Activated T-helper 1 cell treated with anti-CD3 and anti-CD28 coated beads, Interleukin-12 subunit alpha, Interleukin-12 subunit beta, Interleukin-2, Interleukin-4 antibody, amounts not matched to agents 30 ng/mL and 10 ng/mL and 1 ng/mL, durations not matched to agents 14 hours and 24 hours and 36 hours (primary cell): ENCODE data around the gene ULBP1. TPM values are rescaled to one million over a fixed set of nuclear protein-coding genes. Genes with fewer than 3 reads are reported as not detected.
"Not testable (repeated sequence)": the region's sequence is repeated elsewhere in the genome, so short reads cannot be mapped to it uniquely, and the experiment has no call there.

ENCODE experiments used
- DNase-seq: peaks from one replicate; pipeline ENCODE4 v3.0.0; 2021; ENCODE audit warnings: low spot score
- H3K27ac Mint-ChIP-seq: one replicate; pipeline ENCODE4 v1.8.0; 2021; ENCODE audit warnings: mild to moderate bottlenecking, mixed read lengths
- H3K27me3 Mint-ChIP-seq: one replicate; pipeline ENCODE4 v1.8.0; 2022; ENCODE audit warnings: mild to moderate bottlenecking, moderate library complexity, mixed read lengths; ENCODE audit not compliant: insufficient read depth
- H3K36me3 Mint-ChIP-seq: one replicate; pipeline ENCODE4 v1.8.0; 2021; ENCODE audit warnings: low read depth, mixed read lengths
- H3K4me1 Mint-ChIP-seq: one replicate; pipeline ENCODE4 v1.8.0; 2021; ENCODE audit warnings: low read depth, mixed read lengths
- H3K4me3 Mint-ChIP-seq: one replicate; pipeline ENCODE4 v1.8.0; 2021; ENCODE audit warnings: mild to moderate bottlenecking, moderate library complexity, mixed read lengths
- H3K9me3 Mint-ChIP-seq: one replicate; pipeline ENCODE4 v1.8.0; 2021; ENCODE audit warnings: mixed read lengths
- intact Hi-C: fragments of 100-400 bp; cut with micrococcal nuclease; formaldehyde crosslinking; loops from one replicate; pipeline ENCODE4 v1.15.1; 2024
- total RNA-seq: library from RNA; stranded (reverse); gene quantifications from 2 replicates; pipeline ENCODE4 v1.2.3, GENCODE V29; 2022

Gene ULBP1
- total RNA-seq, 1 donor from 2014 or later: 0.99 TPM

- intact Hi-C loops: no loop called here
- no peaks in the 10 kb centered on the region for H3K36me3 Mint-ChIP-seq
- no peaks in the 10 kb centered on the region for H3K4me1 Mint-ChIP-seq
- no peaks in the 10 kb centered on the region for H3K9me3 Mint-ChIP-seq
- H3K27ac Mint-ChIP-seq: no peak overlapping the region
- no peak overlapping the region for H3K4me3 Mint-ChIP-seq
- peaks cover 76% of the 10 kb centered on the region for H3K27me3 Mint-ChIP-seq
- no peak for DNase-seq
Observed at GRCh38 chr6:149948011-149948410, 15.7 kb upstream of the ULBP1 start.

DNA sequence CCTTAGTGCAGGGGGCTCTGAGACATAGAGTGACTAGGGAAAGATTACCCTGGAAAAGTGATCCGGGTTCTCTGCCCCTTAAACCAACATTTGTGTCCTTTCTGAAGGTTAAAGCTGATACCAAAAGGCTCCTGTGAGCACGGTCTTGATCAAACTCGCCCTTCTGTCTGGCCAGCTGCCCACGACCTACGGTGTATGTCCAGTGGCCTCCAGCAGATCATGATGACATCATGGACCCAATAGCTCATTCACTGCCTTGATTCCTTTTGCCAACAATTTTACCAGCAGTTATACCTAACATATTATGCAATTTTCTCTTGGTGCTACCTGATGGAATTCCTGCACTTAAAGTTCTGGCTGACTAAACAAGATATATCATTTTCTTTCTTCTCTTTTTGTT lies 15.1 kb upstream of the ULBP1 start:
- H3K27me3 Mint-ChIP-seq: peaks cover 76% of the 10 kb centered on the region
- no peaks in the 10 kb centered on the region for H3K9me3 Mint-ChIP-seq
- no peaks in the 10 kb centered on the region for H3K36me3 Mint-ChIP-seq
- no peaks in the 10 kb centered on the region for H3K4me1 Mint-ChIP-seq
- intact Hi-C loops: no loop called here
- DNase-seq: no peak
- no peak overlapping the region for H3K4me3 Mint-ChIP-seq
- no peak overlapping the region for H3K27ac Mint-ChIP-seq

- H3K9me3 Mint-ChIP-seq: no peaks in the 10 kb centered on the region
- no peak for DNase-seq
- peaks cover 78% of the 10 kb centered on the region for H3K27me3 Mint-ChIP-seq
- H3K27ac Mint-ChIP-seq: no peak overlapping the region
- intact Hi-C loops: no loop called here
- H3K4me3 Mint-ChIP-seq: no peak overlapping the region
- H3K36me3 Mint-ChIP-seq: no peaks in the 10 kb centered on the region
- H3K4me1 Mint-ChIP-seq: no peaks in the 10 kb centered on the region
Observed at GRCh38 chr6:149950423-149950822, 13.3 kb upstream of the ULBP1 start.

- intact Hi-C loops: no loop called here
- H3K4me3 Mint-ChIP-seq: no peak overlapping the region
- no peaks in the 10 kb centered on the region for H3K36me3 Mint-ChIP-seq
- peaks cover 80% of the 10 kb centered on the region for H3K27me3 Mint-ChIP-seq
- H3K27ac Mint-ChIP-seq: no peak overlapping the region
- no peak for DNase-seq
- H3K4me1 Mint-ChIP-seq: no peaks in the 10 kb centered on the region
- no peaks in the 10 kb centered on the region for H3K9me3 Mint-ChIP-seq
Observed at GRCh38 chr6:149951096-149951495, 12.6 kb upstream of the ULBP1 start.

- Mint-ChIP-seq H3K27me3 (peaks cover 78% of the 10 kb centered on the region), H3K4me1 (no peaks in the 10 kb centered on the region), H3K4me3 (no peak overlapping the region), H3K9me3 (no peaks in the 10 kb centered on the region), H3K36me3 (no peaks in the 10 kb centered on the region), H3K27ac (no peak overlapping the region)
- intact Hi-C loops: no loop called here
- DNase-seq: no peak
Observed at GRCh38 chr6:149951626-149952025, 12.1 kb upstream of the ULBP1 start.

DNA sequence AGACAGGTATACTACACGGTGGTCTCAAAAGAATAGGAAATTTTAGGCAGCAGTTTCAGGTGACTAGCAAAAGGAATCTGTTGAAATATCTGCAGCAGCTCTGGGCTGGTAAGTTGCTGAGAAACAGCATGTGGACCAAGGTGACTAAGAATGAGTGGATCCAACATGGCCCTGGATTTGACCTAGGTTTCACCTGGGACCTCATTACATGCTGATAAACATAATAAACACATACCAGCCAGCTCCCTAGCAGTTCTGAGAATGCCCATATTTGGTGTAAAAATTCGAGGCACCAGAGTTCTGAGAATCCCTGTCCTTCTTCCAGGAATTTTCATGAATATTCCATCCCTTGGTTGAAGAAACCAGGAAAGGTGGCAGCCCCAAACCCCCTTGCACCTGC lies 10.4 kb upstream of the ULBP1 start:
- H3K36me3 Mint-ChIP-seq, H3K9me3 Mint-ChIP-seq, H3K27ac Mint-ChIP-seq, H3K4me1 Mint-ChIP-seq, DNase-seq, intact Hi-C loops, H3K4me3 Mint-ChIP-seq: not testable (repeated sequence)
- peaks cover 80% of the 10 kb centered on the region for H3K27me3 Mint-ChIP-seq

DNA sequence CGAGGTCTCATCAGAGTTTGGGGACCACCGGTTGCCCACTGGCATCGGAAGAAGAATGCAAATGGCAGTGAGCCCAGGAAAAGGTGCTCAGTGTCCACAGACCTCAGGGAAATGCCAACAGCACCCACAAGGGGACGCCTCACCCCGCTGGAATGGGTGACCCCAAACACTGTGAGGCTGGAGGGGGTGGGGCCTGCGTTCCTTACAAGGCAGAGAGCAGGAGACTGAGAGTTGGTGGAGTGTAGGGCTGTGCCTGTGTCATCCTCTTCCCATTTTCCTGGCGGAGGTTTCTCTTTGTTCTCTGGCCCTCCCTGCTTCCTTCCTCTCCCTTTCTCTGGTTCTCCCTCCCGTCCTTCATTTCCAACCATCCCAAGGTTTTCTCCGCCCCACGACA lies 9.8 kb upstream of the ULBP1 start:
- not testable (repeated sequence) for H3K27ac Mint-ChIP-seq, H3K4me3 Mint-ChIP-seq

GRCh38 chr6:149954328-149954983 lies 9.3 kb upstream of the ULBP1 start:
- intact Hi-C loops, H3K4me1 Mint-ChIP-seq, H3K27ac Mint-ChIP-seq: not testable (repeated sequence)

More for the DNA sequence above, 9.8 kb upstream of the ULBP1 start:
- H3K9me3 Mint-ChIP-seq, H3K36me3 Mint-ChIP-seq, DNase-seq, intact Hi-C loops, H3K4me1 Mint-ChIP-seq: not testable (repeated sequence)
- H3K27me3 Mint-ChIP-seq: peaks cover 81% of the 10 kb centered on the region

GRCh38 chr6:149954984-149955653 lies 8.6 kb upstream of the ULBP1 start:
- H3K4me3 Mint-ChIP-seq, H3K4me1 Mint-ChIP-seq, DNase-seq, H3K36me3 Mint-ChIP-seq, intact Hi-C loops, H3K9me3 Mint-ChIP-seq, H3K27ac Mint-ChIP-seq: not testable (repeated sequence)
- peaks cover 82% of the 10 kb centered on the region for H3K27me3 Mint-ChIP-seq

More at GRCh38 chr6:149954328-149954983, 9.3 kb upstream of the ULBP1 start:
- not testable (repeated sequence) for H3K4me3 Mint-ChIP-seq, H3K9me3 Mint-ChIP-seq, DNase-seq, H3K36me3 Mint-ChIP-seq
- peaks cover 82% of the 10 kb centered on the region for H3K27me3 Mint-ChIP-seq

- H3K36me3 Mint-ChIP-seq, intact Hi-C loops, H3K9me3 Mint-ChIP-seq, H3K27ac Mint-ChIP-seq, DNase-seq, H3K4me1 Mint-ChIP-seq, H3K4me3 Mint-ChIP-seq: not testable (repeated sequence)
- H3K27me3 Mint-ChIP-seq: peaks cover 80% of the 10 kb centered on the region
Observed at GRCh38 chr6:149955654-149956317, 8.0 kb upstream of the ULBP1 start.

DNA sequence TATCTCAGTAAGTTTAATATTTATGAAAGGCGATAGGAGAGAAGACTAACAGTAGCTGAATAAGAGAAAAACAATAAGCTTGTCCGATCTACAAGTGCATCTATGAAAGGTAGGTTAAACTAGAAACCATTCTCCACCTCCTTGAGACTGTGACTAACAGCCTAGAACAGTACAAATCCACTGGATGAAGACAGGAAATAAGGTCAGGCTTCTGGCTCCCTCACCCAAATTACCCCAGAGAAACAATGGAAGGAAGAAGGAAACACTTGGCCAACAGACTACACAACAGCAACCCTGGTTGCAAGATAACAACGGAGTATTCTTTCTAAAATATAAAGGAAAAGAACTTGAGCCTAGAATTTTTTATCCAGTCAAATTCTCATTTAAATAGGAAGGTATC lies 5.6 kb upstream of the ULBP1 start:
- DNase-seq, H3K9me3 Mint-ChIP-seq, H3K4me3 Mint-ChIP-seq, intact Hi-C loops, H3K36me3 Mint-ChIP-seq, H3K27ac Mint-ChIP-seq, H3K4me1 Mint-ChIP-seq: not testable (repeated sequence)
- peaks cover 66% of the 10 kb centered on the region for H3K27me3 Mint-ChIP-seq

- not testable (repeated sequence) for H3K36me3 Mint-ChIP-seq, H3K27ac Mint-ChIP-seq, H3K4me3 Mint-ChIP-seq, DNase-seq, H3K9me3 Mint-ChIP-seq
- Mint-ChIP-seq H3K27me3 (peaks cover 68% of the 10 kb centered on the region), H3K4me1 (peaks cover 19% of the 10 kb centered on the region)
- intact Hi-C loops: loop anchor here (10.0 kb wide), 1 partner anchor 1495 kb away; the partner anchor contains the start of gene RMND1
Observed at GRCh38 chr6:149959806-149960205, 3.9 kb upstream of the ULBP1 start.

DNA sequence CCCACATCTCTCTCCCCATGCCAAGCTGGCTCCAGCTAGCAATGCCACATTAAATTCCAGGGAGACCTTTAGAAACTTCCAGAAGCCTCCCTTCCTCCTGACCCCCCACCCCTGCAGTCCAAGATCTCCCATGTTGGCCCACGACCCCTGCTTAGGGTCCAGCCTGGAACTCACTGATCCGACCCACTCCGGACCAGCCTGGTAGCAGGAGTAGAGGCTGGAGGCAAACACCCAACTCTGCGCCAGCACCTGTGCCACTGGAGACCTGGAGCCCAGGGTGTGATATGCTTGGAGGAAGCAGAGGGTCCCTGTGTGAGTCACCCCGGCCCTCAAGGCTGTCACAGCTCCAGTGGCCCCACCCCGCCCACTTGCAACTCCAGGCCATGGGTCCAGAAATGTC lies 3.3 kb upstream of the ULBP1 start:
- no peak for DNase-seq
- H3K36me3 Mint-ChIP-seq: peaks cover 2% of the 10 kb centered on the region
- intact Hi-C loops: loop anchor here (10.0 kb wide), 1 partner anchor 1494 kb away; the partner anchor contains the start of gene RMND1
- no peaks in the 10 kb centered on the region for H3K9me3 Mint-ChIP-seq
- no peak overlapping the region for H3K4me3 Mint-ChIP-seq
- H3K27me3 Mint-ChIP-seq: peaks cover 69% of the 10 kb centered on the region
- peaks cover 26% of the 10 kb centered on the region for H3K4me1 Mint-ChIP-seq
- H3K27ac Mint-ChIP-seq: no peak overlapping the region
